Measurements from ENCODE around the gene CDKN2B-AS1. TPM values are rescaled to one million over a fixed set of nuclear protein-coding genes. Genes with fewer than 3 reads are reported as not detected.

The CDKN2B-AS1 gene
- total and polyA plus RNA-seq, 2 of the 13 experiments (the other 11 are each of a cell fraction or from before 2014, with no cell fraction given), result 0.64 to 2.3 TPM

DNA sequence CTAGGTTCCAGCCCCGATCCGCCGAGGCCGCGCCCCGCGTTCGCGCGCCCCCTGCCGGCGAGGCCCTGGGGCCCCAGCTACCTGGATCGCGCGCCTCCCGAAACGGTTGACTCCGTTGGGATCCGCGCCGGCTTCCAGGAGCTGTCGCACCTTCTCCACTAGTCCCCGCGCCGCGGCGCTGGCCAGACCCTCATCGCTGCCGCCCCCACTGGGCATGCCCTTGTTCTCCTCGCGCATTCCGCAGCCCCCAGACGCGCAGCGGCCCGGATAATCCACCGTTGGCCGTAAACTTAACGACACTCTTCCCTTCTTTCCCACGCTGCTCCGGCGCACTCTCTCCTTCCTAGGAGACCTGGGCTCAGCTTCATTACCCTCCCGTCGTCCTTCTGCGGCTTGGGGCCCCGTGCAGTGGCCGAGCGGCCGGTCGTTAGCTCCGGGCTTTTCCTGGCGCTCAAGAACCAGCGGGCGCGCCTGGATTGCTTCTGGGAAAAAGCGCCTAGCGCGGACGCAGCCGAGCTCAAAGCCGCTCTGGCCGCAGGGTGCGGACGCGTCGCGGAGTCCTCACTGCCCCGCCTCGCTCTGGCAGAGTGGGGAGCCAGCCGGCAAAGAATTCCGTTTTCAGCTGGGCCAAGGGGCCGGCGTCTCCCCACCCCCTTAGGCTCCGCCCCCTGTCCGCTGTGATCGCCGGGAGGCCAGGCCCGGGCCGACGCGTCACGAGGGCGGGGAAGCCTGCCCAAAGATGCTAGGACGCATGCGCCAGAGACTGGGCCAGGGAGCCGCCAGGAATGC lies 14.3 kb downstream of the CDKN2B-AS1 start, which contains the start of gene CDKN2B (continued):
- TF ChIP-seq ZNF484 (CRISPR knock-in tag; IDR thresholded peaks at IDR 0.05; ENCODE audit: borderline replicate concordance, low read depth) (no peak), RELA (CRISPR knock-in tag; IDR thresholded peaks at IDR 0.05) (0 out of 2 replicates have a peak, but pooled peaks have one; percentile 28), ZNF337 (CRISPR knock-in tag; IDR thresholded peaks at IDR 0.05; ENCODE audit: borderline replicate concordance, low read depth) (0 out of 2 replicates have a peak, but pooled peaks have one; percentile 32), TFDP1 (CRISPR knock-in tag; IDR thresholded peaks at IDR 0.05; ENCODE audit: borderline replicate concordance) (peak; percentile 35; the same call in 1 of the 2 replicates), ZNF260 (CRISPR knock-in tag; IDR thresholded peaks at IDR 0.05; ENCODE audit: borderline replicate concordance, low read depth) (no peak), ARNT2 (CRISPR knock-in tag; IDR thresholded peaks at IDR 0.05; ENCODE audit: low read depth) (peak; percentile 44; the same call in 1 of the 2 replicates), PBX2 (CRISPR knock-in tag; IDR thresholded peaks at IDR 0.05) (no peak), DDIT3 (CRISPR knock-in tag; IDR thresholded peaks at IDR 0.05) (no peak), MED1 (CRISPR knock-in tag; IDR thresholded peaks at IDR 0.05) (peak; percentile 21; the same call in 1 of the 2 replicates), ZNF605 (CRISPR knock-in tag; IDR thresholded peaks at IDR 0.05) (peak; percentile 73; the same call in 1 of the 2 replicates), ARID5B (CRISPR knock-in tag; IDR thresholded peaks at IDR 0.05) (peak; percentile 57; the same call in 1 of the 2 replicates), GABPB1 (CRISPR knock-in tag; IDR thresholded peaks at IDR 0.05) (peak; percentile 60; the same call in 1 of the 2 replicates), ZNF317 (CRISPR knock-in tag; IDR thresholded peaks at IDR 0.05) (peak; percentile 74; the same call in 1 of the 2 replicates), MEF2D (CRISPR knock-in tag; IDR thresholded peaks at IDR 0.05) (0 out of 2 replicates have a peak, but pooled peaks have one; percentile 34), HHEX (CRISPR knock-in tag; IDR thresholded peaks at IDR 0.05) (no peak), BCL6 (CRISPR knock-in tag; IDR thresholded peaks at IDR 0.05) (peak; percentile 39), SETDB1 (CRISPR knock-in tag; IDR thresholded peaks at IDR 0.05; ENCODE audit: borderline replicate concordance) (no peak)
- TF ChIP-seq, protein P1, sequence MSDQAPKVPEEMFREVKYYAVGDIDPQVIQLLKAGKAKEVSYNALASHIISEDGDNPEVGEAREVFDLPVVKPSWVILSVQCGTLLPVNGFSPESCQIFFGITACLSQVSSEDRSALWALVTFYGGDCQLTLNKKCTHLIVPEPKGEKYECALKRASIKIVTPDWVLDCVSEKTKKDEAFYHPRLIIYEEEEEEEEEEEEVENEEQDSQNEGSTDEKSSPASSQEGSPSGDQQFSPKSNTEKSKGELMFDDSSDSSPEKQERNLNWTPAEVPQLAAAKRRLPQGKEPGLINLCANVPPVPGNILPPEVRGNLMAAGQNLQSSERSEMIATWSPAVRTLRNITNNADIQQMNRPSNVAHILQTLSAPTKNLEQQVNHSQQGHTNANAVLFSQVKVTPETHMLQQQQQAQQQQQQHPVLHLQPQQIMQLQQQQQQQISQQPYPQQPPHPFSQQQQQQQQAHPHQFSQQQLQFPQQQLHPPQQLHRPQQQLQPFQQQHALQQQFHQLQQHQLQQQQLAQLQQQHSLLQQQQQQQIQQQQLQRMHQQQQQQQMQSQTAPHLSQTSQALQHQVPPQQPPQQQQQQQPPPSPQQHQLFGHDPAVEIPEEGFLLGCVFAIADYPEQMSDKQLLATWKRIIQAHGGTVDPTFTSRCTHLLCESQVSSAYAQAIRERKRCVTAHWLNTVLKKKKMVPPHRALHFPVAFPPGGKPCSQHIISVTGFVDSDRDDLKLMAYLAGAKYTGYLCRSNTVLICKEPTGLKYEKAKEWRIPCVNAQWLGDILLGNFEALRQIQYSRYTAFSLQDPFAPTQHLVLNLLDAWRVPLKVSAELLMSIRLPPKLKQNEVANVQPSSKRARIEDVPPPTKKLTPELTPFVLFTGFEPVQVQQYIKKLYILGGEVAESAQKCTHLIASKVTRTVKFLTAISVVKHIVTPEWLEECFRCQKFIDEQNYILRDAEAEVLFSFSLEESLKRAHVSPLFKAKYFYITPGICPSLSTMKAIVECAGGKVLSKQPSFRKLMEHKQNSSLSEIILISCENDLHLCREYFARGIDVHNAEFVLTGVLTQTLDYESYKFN (CRISPR knock-in tag; conservative IDR thresholded peaks at IDR 0.05), result peak; percentile 34; the same call in 1 of the 2 replicates

All from HepG2 (cell line).